Measurements from ENCODE around the gene SNX20.

SNX20 gene

GRCh38 chr16:50632927-50633800, 47.9 kb downstream of the SNX20 start:
- no peak for DNase-seq

GRCh38 chr16:50631985-50632576, 49.0 kb downstream of the SNX20 start:
- DNase-seq = no peak

- no peak for DNase-seq
Measured at GRCh38 chr16:50631249-50631984, 49.7 kb downstream of the SNX20 start.

GRCh38 chr16:50630394-50631020, 50.6 kb downstream of the SNX20 start:
- no peak for DNase-seq

- no peak for DNase-seq
Measured at GRCh38 chr16:50629334-50629733, 51.8 kb downstream of the SNX20 start.

GRCh38 chr16:50628156-50628802, 52.8 kb downstream of the SNX20 start:
- no peak for DNase-seq

GRCh38 chr16:50627419-50627818, 53.7 kb downstream of the SNX20 start:
- peak; percentile 49 for DNase-seq

GRCh38 chr16:50626868-50627267, 54.2 kb downstream of the SNX20 start:
- no peak for DNase-seq

GRCh38 chr16:50625374-50625773, 55.7 kb downstream of the SNX20 start:
- DNase-seq = no peak

- DNase-seq = no peak
Measured at GRCh38 chr16:50624449-50624970, 56.6 kb downstream of the SNX20 start.

GRCh38 chr16:50622643-50623369, 58.3 kb downstream of the SNX20 start:
- no peak for DNase-seq

- DNase-seq = no peak
Measured at GRCh38 chr16:50622029-50622428, 59.1 kb downstream of the SNX20 start.

Data from activated CD4-positive, alpha-beta T cell treated with anti-CD3 and anti-CD28 coated beads, Interleukin-2, amount 50 U/mL, for 1 hour (primary cell).